ENCODE data around the gene TGFBR2.

Gene TGFBR2

GRCh38 chr3:30626443-30627180 is 20.2 kb downstream of the TGFBR2 start:
- Histone ChIP-seq H3K27me3 (replicated peaks) (no peaks in the 10 kb centered on the region), H3K4me3 (ENCODE audit: low read depth, low read length) (no peak overlapping the region), H3K27ac (peak overlapping the region; percentile 66), H3K36me3 (replicated peaks) (peaks cover 10% of the 10 kb centered on the region)
- TF ChIP-seq CTCF (IDR thresholded peaks at IDR 0.05; ENCODE audit: low read depth, low read length, missing control alignments), result no peak
- in situ Hi-C loops (cut with HindIII; ENCODE audit: low pct_ligation_motif_present, low sequenced_read_pairs), result no loop called here
- DNase-seq, result peak; percentile 58

DNA sequence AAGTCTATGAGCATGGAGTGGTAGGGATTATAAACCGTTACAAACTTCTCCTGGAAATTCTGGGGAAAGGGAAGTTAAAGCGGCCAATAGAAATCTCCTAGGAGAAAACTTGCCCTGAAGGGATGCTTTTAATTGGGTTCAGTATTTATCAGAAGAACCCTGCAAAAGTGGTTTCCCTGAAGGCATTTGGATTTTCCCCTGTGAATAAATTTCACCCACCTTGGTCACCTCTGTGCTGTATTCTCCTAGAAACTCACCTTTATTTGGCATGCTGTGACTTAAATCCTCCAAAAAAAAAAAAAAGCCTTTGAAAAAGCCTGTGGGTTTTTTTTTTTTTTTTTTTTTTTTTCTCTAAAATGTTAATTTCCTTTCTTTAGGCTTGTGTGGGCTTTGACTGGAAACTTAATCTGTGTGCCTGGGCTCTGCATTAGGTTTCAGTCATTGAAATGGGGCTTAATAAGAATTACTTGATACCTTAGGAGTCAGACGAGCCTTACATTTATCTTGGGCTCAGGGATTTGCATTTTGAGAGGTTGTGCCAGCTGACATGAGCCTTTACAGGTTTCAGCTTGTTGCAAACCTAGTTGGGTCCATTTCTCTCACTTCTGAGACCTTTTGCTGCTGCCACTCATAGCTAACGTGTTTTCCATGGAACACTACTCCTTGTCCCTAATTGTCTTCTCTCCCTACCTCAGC is 22.0 kb downstream of the TGFBR2 start:
- no peak for DNase-seq
- TF ChIP-seq CTCF (IDR thresholded peaks at IDR 0.05; ENCODE audit: low read depth, low read length, missing control alignments), result no peak
- peaks cover 15% of the 10 kb centered on the region for H3K36me3 ChIP-seq (replicated peaks)
- no peaks in the 10 kb centered on the region for H3K27me3 ChIP-seq (replicated peaks)
- no peak overlapping the region for H3K27ac ChIP-seq
- in situ Hi-C loops (cut with HindIII; ENCODE audit: low pct_ligation_motif_present, low sequenced_read_pairs), result no loop called here
- H3K4me3 ChIP-seq (ENCODE audit: low read depth, low read length), result no peak overlapping the region

GRCh38 chr3:30628901-30629590 is 22.6 kb downstream of the TGFBR2 start:
- peaks cover 13% of the 10 kb centered on the region for H3K36me3 ChIP-seq (replicated peaks)
- no peaks in the 10 kb centered on the region for H3K27me3 ChIP-seq (replicated peaks)
- H3K27ac ChIP-seq, result no peak overlapping the region
- DNase-seq, result no peak
- no peak overlapping the region for H3K4me3 ChIP-seq (ENCODE audit: low read depth, low read length)
- in situ Hi-C loops (cut with HindIII; ENCODE audit: low pct_ligation_motif_present, low sequenced_read_pairs), result no loop called here
- TF ChIP-seq CTCF (IDR thresholded peaks at IDR 0.05; ENCODE audit: low read depth, low read length, missing control alignments), result peak; percentile 48

- TF ChIP-seq CTCF (IDR thresholded peaks at IDR 0.05; ENCODE audit: low read depth, low read length, missing control alignments), result no peak
- Histone ChIP-seq H3K27ac (no peak overlapping the region), H3K36me3 (replicated peaks) (peaks cover 10% of the 10 kb centered on the region), H3K4me3 (ENCODE audit: low read depth, low read length) (no peak overlapping the region), H3K27me3 (replicated peaks) (no peaks in the 10 kb centered on the region)
- DNase-seq, result no peak
- in situ Hi-C loops (cut with HindIII; ENCODE audit: low pct_ligation_motif_present, low sequenced_read_pairs), result no loop called here
Measured at GRCh38 chr3:30629746-30630145, 23.3 kb downstream of the TGFBR2 start.

GRCh38 chr3:30630238-30631030 is 24.0 kb downstream of the TGFBR2 start:
- Histone ChIP-seq H3K36me3 (replicated peaks) (peaks cover 10% of the 10 kb centered on the region), H3K4me3 (ENCODE audit: low read depth, low read length) (no peak overlapping the region), H3K27me3 (replicated peaks) (no peaks in the 10 kb centered on the region), H3K27ac (peak overlapping the region; percentile 48)
- in situ Hi-C loops (cut with HindIII; ENCODE audit: low pct_ligation_motif_present, low sequenced_read_pairs), result no loop called here
- no peak for TF ChIP-seq CTCF (IDR thresholded peaks at IDR 0.05; ENCODE audit: low read depth, low read length, missing control alignments)
- DNase-seq, result no peak
